Upper lobe of left lung (tissue), 4 donors: Measurements from ENCODE around the gene RPL35.

Experiments
- CTCF ChIP-seq, 6 experiments: fragments of 450-650 bp in 4 of 6; fragments of 200-600 bp in 2 of 6; sonication (generic) in 2 of 6; IDR thresholded peaks; one replicate each; pipeline ENCODE4 v1.5.1; 2016 to 2019; ENCODE audit warnings: antibody characterized with exemption in 6 of 6
- EP300 ChIP-seq, 4 donors: sonication (generic); formaldehyde crosslinking; IDR thresholded peaks; one replicate each; pipeline ENCODE4 v1.5.1; 2017; ENCODE audit warnings: antibody characterized with exemption in 4 of 4, control low read depth in 2 of 4

- TF ChIP-seq CTCF (IDR thresholded peaks at IDR 0.05) (no peak), EP300 (IDR thresholded peaks at IDR 0.05) (no peak)
These were observed 9.0 kb upstream of the RPL35 start for GRCh38 chr9:124870723-124871122.
